DOHH2 (cell line): Measurements from ENCODE around the gene OXLD1.

Source experiments
- H3F3A ChIP-seq: fragments of 200-600 bp; sonication (generic), shearing (Covaris generic); 2 replicates; pipeline ENCODE4 v1.6.0; 2016; ENCODE audit warnings: antibody characterized with exemption, mild to moderate bottlenecking; ENCODE audit not compliant: control insufficient read depth, insufficient read depth
- H3K27ac ChIP-seq: fragments of 200-600 bp; sonication (generic); 2 replicates; pipeline ENCODE4 v1.5.1; 2014; ENCODE audit warnings: low read depth, mild to moderate bottlenecking, low read length, moderate library complexity
- H3K27me3 ChIP-seq: fragments of 200-600 bp; sonication (generic); 2 replicates; pipeline ENCODE4 v1.6.1; 2014; ENCODE audit warnings: mild to moderate bottlenecking, low read length, mixed read lengths; ENCODE audit not compliant: control insufficient read depth
- H3K36me3 ChIP-seq: fragments of 200-600 bp; sonication (generic); 2 replicates; pipeline ENCODE4 v1.6.1; 2014; ENCODE audit warnings: mild to moderate bottlenecking, low read length, moderate library complexity, mixed read lengths; ENCODE audit not compliant: control insufficient read depth
- H3K4me1 ChIP-seq: fragments of 200-600 bp; sonication (generic); 2 replicates; pipeline ENCODE4 v1.6.1; 2014; ENCODE audit warnings: mild to moderate bottlenecking, low read length, mixed read lengths; ENCODE audit not compliant: control insufficient read depth
- H3K4me2 ChIP-seq: fragments of 200-600 bp; sonication (generic); 2 replicates; pipeline ENCODE4 v1.6.0; 2014; ENCODE audit warnings: mild to moderate bottlenecking, low read length, moderate library complexity
- H3K4me3 ChIP-seq: fragments of 200-600 bp; sonication (generic); 2 replicates; pipeline ENCODE4 v1.5.1; 2014; ENCODE audit warnings: mild to moderate bottlenecking, low read length, mixed read lengths
- H3K79me2 ChIP-seq: fragments of 200-600 bp; sonication (generic); 2 replicates; pipeline ENCODE4 v1.6.1; 2014; ENCODE audit warnings: mild to moderate bottlenecking, low read length, mixed read lengths; ENCODE audit not compliant: control insufficient read depth
- H3K9me2 ChIP-seq: fragments of 200-600 bp; sonication (generic); replicated peaks from 2 replicates; pipeline ENCODE4 v1.6.1; 2014; ENCODE audit warnings: mild to moderate bottlenecking, low read length, mixed read lengths; ENCODE audit not compliant: control insufficient read depth
- H3K9me3 ChIP-seq: fragments of 200-600 bp; sonication (generic); 2 replicates; pipeline ENCODE4 v1.6.1; 2014; ENCODE audit warnings: antibody characterized with exemption, low read length, mixed read lengths; ENCODE audit not compliant: control insufficient read depth, insufficient read depth
- H4K20me1 ChIP-seq: fragments of 200-600 bp; sonication (generic); 2 replicates; pipeline ENCODE4 v1.6.0; 2014; ENCODE audit warnings: low read depth, mild to moderate bottlenecking, antibody characterized with exemption, low read length, moderate library complexity; ENCODE audit not compliant: control insufficient read depth, insufficient read depth
- EZH2phosphoT487 ChIP-seq: fragments of 200-600 bp; sonication (generic); IDR thresholded peaks from 2 replicates; pipeline ENCODE4 v1.6.1; 2017; ENCODE audit warnings: borderline replicate concordance, mild to moderate bottlenecking, antibody characterized with exemption, low read length, moderate library complexity, mixed read lengths
- TF ChIP-seq, protein P1 (sequence below): fragments of 200-600 bp; sonication (generic); IDR thresholded peaks from one replicate; pipeline ENCODE4 v1.5.1; 2014; ENCODE audit warnings: antibody characterized with exemption, mild to moderate bottlenecking, low read depth, low read length; ENCODE audit not compliant: poor library complexity, severe bottlenecking

Gene OXLD1

DNA sequence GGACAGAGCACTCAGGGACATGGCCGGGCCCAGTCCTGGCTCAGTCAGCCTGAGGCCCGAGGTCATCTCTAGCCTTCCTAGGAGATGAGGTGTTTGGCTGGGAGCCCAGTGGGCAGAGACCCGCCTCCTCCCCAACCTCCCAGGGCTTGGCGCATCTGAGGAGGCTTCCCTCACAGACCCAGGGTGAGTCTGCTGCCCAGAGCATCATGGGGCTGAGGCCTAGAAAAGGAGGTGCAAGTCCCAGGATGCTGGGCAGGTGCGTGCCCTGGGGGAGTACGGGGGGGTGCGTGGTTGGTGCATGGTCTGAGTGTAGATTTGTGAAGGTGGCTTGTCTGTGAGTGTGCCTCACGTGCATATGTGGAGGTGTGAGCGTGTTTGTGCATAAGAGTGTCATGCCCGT lies 14.7 kb downstream of the OXLD1 start:
- H4K20me1 ChIP-seq, result no peaks in the 10 kb centered on the region
- H3K36me3 ChIP-seq, result no peaks in the 10 kb centered on the region
- no peaks in the 10 kb centered on the region for H3K9me3 ChIP-seq
- TF ChIP-seq, protein P1, sequence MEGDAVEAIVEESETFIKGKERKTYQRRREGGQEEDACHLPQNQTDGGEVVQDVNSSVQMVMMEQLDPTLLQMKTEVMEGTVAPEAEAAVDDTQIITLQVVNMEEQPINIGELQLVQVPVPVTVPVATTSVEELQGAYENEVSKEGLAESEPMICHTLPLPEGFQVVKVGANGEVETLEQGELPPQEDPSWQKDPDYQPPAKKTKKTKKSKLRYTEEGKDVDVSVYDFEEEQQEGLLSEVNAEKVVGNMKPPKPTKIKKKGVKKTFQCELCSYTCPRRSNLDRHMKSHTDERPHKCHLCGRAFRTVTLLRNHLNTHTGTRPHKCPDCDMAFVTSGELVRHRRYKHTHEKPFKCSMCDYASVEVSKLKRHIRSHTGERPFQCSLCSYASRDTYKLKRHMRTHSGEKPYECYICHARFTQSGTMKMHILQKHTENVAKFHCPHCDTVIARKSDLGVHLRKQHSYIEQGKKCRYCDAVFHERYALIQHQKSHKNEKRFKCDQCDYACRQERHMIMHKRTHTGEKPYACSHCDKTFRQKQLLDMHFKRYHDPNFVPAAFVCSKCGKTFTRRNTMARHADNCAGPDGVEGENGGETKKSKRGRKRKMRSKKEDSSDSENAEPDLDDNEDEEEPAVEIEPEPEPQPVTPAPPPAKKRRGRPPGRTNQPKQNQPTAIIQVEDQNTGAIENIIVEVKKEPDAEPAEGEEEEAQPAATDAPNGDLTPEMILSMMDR, result no peak
- H3K27me3 ChIP-seq, result no peaks in the 10 kb centered on the region
- no peaks in the 10 kb centered on the region for H3K9me2 ChIP-seq
- peaks cover 16% of the 10 kb centered on the region for H3K4me1 ChIP-seq
- H3K4me2 ChIP-seq, result no peak overlapping the region
- H3K79me2 ChIP-seq, result no peaks in the 10 kb centered on the region
- H3F3A ChIP-seq, result no peaks in the 10 kb centered on the region
- H3K4me3 ChIP-seq, result no peak overlapping the region
- H3K27ac ChIP-seq, result no peak overlapping the region

DNA sequence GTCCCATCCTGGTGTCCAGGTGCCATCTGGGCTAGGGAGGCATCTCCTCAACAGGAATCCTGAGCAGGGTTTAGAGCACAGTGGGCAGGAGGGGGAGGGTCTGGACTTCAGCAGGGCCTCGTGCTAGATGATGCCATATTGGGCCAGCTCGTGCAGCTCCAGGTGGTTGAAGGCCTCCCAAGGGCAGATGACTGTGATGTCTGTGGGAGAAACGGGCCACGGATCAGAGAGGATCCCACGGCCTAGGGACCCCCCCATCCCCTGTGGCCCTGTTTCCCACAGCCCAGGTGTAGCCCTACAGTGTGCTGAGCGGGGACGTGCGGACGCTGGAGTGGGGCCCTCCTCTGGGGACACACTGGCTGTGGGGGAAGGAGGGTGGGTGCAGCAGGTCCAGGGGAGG lies 15.5 kb downstream of the OXLD1 start:
- H3K9me2 ChIP-seq, result no peaks in the 10 kb centered on the region
- TF ChIP-seq EZH2phosphoT487, result no peak
- TF ChIP-seq, protein P1, result no peak
- H3K4me2 ChIP-seq, result no peak overlapping the region
- no peaks in the 10 kb centered on the region for H3K79me2 ChIP-seq
- peaks cover 13% of the 10 kb centered on the region for H3K4me1 ChIP-seq
- no peaks in the 10 kb centered on the region for H3K36me3 ChIP-seq
- H4K20me1 ChIP-seq, result no peaks in the 10 kb centered on the region
- no peak overlapping the region for H3K27ac ChIP-seq
- H3K4me3 ChIP-seq, result no peak overlapping the region
- no peaks in the 10 kb centered on the region for H3K27me3 ChIP-seq
- H3K9me3 ChIP-seq, result no peaks in the 10 kb centered on the region
- no peaks in the 10 kb centered on the region for H3F3A ChIP-seq

DNA sequence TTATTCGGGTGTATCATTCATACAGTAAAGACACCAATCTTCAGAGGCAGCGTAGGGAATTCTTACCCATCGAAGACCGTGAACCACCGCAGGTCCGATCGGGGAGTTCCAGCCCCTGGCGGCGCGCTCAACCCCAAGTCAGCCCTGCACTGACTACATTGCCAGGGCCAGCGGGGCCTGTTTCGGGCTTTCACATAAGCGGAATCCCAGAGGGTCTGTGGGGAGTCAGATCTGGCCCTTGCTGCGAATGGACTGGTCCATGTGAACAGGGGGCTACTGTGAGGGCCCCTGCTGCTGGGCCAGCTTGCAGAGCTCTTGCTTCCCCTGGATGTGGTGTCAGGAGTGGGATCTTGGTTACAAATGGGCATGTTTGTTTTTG lies 17.7 kb downstream of the OXLD1 start:
- no peak overlapping the region for H3K4me2 ChIP-seq
- H3F3A ChIP-seq, result no peaks in the 10 kb centered on the region
- TF ChIP-seq, protein P1, result no peak
- no peak for TF ChIP-seq EZH2phosphoT487
- peaks cover 11% of the 10 kb centered on the region for H3K4me1 ChIP-seq
- no peak overlapping the region for H3K4me3 ChIP-seq
- H3K36me3 ChIP-seq, result no peaks in the 10 kb centered on the region
- H3K27ac ChIP-seq, result no peak overlapping the region
- no peaks in the 10 kb centered on the region for H3K79me2 ChIP-seq
- H3K27me3 ChIP-seq, result no peaks in the 10 kb centered on the region
- no peaks in the 10 kb centered on the region for H3K9me2 ChIP-seq
- H3K9me3 ChIP-seq, result no peaks in the 10 kb centered on the region
- no peaks in the 10 kb centered on the region for H4K20me1 ChIP-seq
